ENCODE results near the gene EIF3F. TPM values are rescaled to one million over a fixed set of nuclear protein-coding genes. Genes with fewer than 3 reads are reported as not detected.

The EIF3F gene
- total and polyA plus RNA-seq, 2 of the 13 experiments (the other 11 are each of a cell fraction or from before 2014, with no cell fraction given), result 109 to 191 TPM

GRCh38 chr11:8040921-8041285 is 53.8 kb downstream of the EIF3F start:
- Histone ChIP-seq H3K27me3 (ENCODE audit: control insufficient read depth in 1 of 2, insufficient read depth in 2 of 2, low read length in 2 of 2) (no peaks in the 10 kb centered on the region; a peak in 3 of 5 replicates), H3K79me2 (ENCODE audit: insufficient read depth, low read length) (no peaks in the 10 kb centered on the region), H3K9me3 (ENCODE audit: low read length) (no peaks in the 10 kb centered on the region), H3K4me1 (ENCODE audit: insufficient read depth, low read length) (no peaks in the 10 kb centered on the region), H3K4me2 (ENCODE audit: low read depth, low read length) (no peak overlapping the region), H2AFZ (ENCODE audit: low read length) (no peak overlapping the region), H3K36me3 (replicated peaks in 1 of 2; ENCODE audit: control insufficient read depth in 1 of 2, insufficient read depth in 2 of 2, low read length in 2 of 2) (no peaks in the 10 kb centered on the region), H3K27ac (ENCODE audit: extremely low read length, insufficient read depth, low read length) (no peak overlapping the region), H4K20me1 (ENCODE audit: insufficient read depth, low read length) (no peaks in the 10 kb centered on the region), H3K4me3 (replicated peaks in 1 of 3; ENCODE audit: insufficient read depth in 1 of 3, low read depth in 2 of 3, low read length in 3 of 3) (no peak overlapping the region), H3K9ac (ENCODE audit: insufficient read depth, low read depth, low read length) (no peak overlapping the region)
- DNase-seq (ENCODE audit: low spot score), result no peak
- ATAC-seq, result no peak
- no peak for TF ChIP-seq SSRP1 (CRISPR knock-in tag; IDR thresholded peaks at IDR 0.05)
- TF ChIP-seq KDM5B (CRISPR knock-in tag; IDR thresholded peaks at IDR 0.05; ENCODE audit: borderline replicate concordance), result no peak
- TF ChIP-seq CENPBD1 (CRISPR knock-in tag; IDR thresholded peaks at IDR 0.05; ENCODE audit: borderline replicate concordance, low read depth), result no peak
- no peak for TF ChIP-seq ZNF704 (CRISPR knock-in tag; IDR thresholded peaks at IDR 0.05; ENCODE audit: borderline replicate concordance)
- TF ChIP-seq JUND (CRISPR knock-in tag; IDR thresholded peaks at IDR 0.05), result no peak
- no peak for TF ChIP-seq SAFB2 (CRISPR knock-in tag; IDR thresholded peaks at IDR 0.05; ENCODE audit: borderline replicate concordance, low read depth)
- no peak for TF ChIP-seq BRD4 (CRISPR knock-in tag; IDR thresholded peaks at IDR 0.05)
- TF ChIP-seq MYC (CRISPR knock-in tag; IDR thresholded peaks at IDR 0.05; ENCODE audit: borderline replicate concordance), result no peak
- TF ChIP-seq ZNF652 (CRISPR knock-in tag; IDR thresholded peaks at IDR 0.05; ENCODE audit: borderline replicate concordance, low read depth), result no peak
- ChIA-PET POLR2A (no interaction called here), CTCF (ENCODE audit: low intra/inter-chr PET ratio, low total read pairs) (no interaction called here)
- in situ Hi-C loops (cut with HindIII; ENCODE audit: extremely low pct_ligation_motif_present, low pct_unique_long_range_greater_than_20kb), result no loop called here
- intact Hi-C loops (cut with micrococcal nuclease; ENCODE audit: unreplicated experiment), result no loop called here
- no peak for FAIRE-seq
- 0% methylated on average over 2 of the region's 2 CpGs for WGBS (ENCODE audit: low lambda C conversion rate)
- no TSS peak for BruUV-seq (replicated peaks)

All from HepG2 (cell line).